ENCODE data around the gene DLGAP1. TPM values are rescaled to one million over a fixed set of nuclear protein-coding genes. Genes with fewer than 3 reads are reported as not detected.

The DLGAP1 gene
- total RNA-seq, 1 experiment from 2014 or later, result 23.2 TPM

DNA sequence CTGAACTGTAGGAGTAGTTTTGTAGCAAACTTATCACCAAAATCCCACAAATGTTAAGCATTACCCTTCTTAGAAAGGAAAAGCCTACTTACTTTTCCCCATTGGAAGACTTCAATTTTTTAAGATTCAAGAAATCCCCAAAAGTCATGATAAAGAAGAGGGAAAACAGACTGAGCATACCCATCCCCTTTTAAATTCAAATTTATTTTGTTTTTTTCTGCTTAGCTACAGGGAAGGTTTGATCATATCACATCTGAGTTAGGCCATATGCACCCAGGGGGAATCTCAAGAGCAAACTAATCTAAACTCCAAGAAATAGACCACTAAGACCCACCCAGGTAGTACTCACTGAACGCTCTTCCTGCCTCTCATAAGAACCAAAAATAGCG is 830.6 kb downstream of the DLGAP1 start:
- H3K79me1 ChIP-seq (ENCODE audit: insufficient read depth, low read depth, low read length, poor library complexity, severe bottlenecking), result no peaks in the 10 kb centered on the region
- no peak overlapping the region for H2AFZ ChIP-seq (ENCODE audit: low read length)
- H4K20me1 ChIP-seq (ENCODE audit: control insufficient read depth, insufficient read depth, insufficient read length), result no peaks in the 10 kb centered on the region
- H3K79me2 ChIP-seq (ENCODE audit: insufficient read depth, low read length), result no peaks in the 10 kb centered on the region
- H3K18ac ChIP-seq (ENCODE audit: insufficient read length, low read depth, low read length), result no peak overlapping the region
- H3K4me2 ChIP-seq (ENCODE audit: insufficient read depth, insufficient read length, low read length), result no peak overlapping the region
- H3K14ac ChIP-seq (ENCODE audit: insufficient read depth, low read length), result no peak overlapping the region
- WGBS (ENCODE audit: extremely low coverage, insufficient read length, low lambda C conversion rate), result no CpG with 5 or more reads among the region's 2 CpGs
- H3K9me3 ChIP-seq (ENCODE audit: control insufficient read depth, low read depth, low read length), result no peaks in the 10 kb centered on the region
- H3K23me2 ChIP-seq (ENCODE audit: insufficient read length, low read depth, low read length, poor library complexity, severe bottlenecking), result no peaks in the 10 kb centered on the region
- no peak overlapping the region for H4K5ac ChIP-seq (ENCODE audit: insufficient read length, low read depth, low read length)
- no peak overlapping the region for H2BK5ac ChIP-seq (ENCODE audit: insufficient read length, low read length)
- peaks cover 3% of the 10 kb centered on the region; the same call in 1 of the 2 replicates for H3K4me1 ChIP-seq (ENCODE audit: insufficient read depth, low read length)
- no peak overlapping the region for H4K8ac ChIP-seq (replicated peaks; ENCODE audit: insufficient read length, low read depth, low read length)
- no peaks in the 10 kb centered on the region for H3K27me3 ChIP-seq (ENCODE audit: insufficient read depth, low read length)
- H3K23ac ChIP-seq (ENCODE audit: insufficient read length, low read depth, low read length), result no peak overlapping the region
- Mint-ChIP-seq H3K27me3 (ENCODE audit: low read depth) (peaks cover 1% of the 10 kb centered on the region; the same call in 1 of the 2 replicates), H3K36me3 (ENCODE audit: insufficient read depth in 1 of 3, low read depth in 3 of 3) (no peaks in the 10 kb centered on the region; a peak in 1 of 7 replicates), H3K4me3 (peak overlapping the region in 1 of 2 experiments; percentile 52; a peak in 1 of 5 replicates), H3K4me1 (peaks cover 24 to 31% of the 10 kb centered on the region in 2 experiments), H3K9me3 (no peaks in the 10 kb centered on the region), H3K27ac (peak overlapping the region; percentile 59 to 95 (median 94); a peak in 6 of 7 replicates)
- no peak overlapping the region for H3K4ac ChIP-seq (ENCODE audit: low read depth, low read length)
- no peak overlapping the region for H3K56ac ChIP-seq (ENCODE audit: insufficient read length, low read depth, low read length)
- H2BK20ac ChIP-seq (ENCODE audit: low read depth, low read length, poor library complexity, severe bottlenecking), result no peak overlapping the region
- TF ChIP-seq, protein P1, sequence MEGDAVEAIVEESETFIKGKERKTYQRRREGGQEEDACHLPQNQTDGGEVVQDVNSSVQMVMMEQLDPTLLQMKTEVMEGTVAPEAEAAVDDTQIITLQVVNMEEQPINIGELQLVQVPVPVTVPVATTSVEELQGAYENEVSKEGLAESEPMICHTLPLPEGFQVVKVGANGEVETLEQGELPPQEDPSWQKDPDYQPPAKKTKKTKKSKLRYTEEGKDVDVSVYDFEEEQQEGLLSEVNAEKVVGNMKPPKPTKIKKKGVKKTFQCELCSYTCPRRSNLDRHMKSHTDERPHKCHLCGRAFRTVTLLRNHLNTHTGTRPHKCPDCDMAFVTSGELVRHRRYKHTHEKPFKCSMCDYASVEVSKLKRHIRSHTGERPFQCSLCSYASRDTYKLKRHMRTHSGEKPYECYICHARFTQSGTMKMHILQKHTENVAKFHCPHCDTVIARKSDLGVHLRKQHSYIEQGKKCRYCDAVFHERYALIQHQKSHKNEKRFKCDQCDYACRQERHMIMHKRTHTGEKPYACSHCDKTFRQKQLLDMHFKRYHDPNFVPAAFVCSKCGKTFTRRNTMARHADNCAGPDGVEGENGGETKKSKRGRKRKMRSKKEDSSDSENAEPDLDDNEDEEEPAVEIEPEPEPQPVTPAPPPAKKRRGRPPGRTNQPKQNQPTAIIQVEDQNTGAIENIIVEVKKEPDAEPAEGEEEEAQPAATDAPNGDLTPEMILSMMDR (conservative IDR thresholded peaks at IDR 0.05), result no peak
- H3K27ac ChIP-seq (ENCODE audit: insufficient read length, low read depth, low read length), result no peak overlapping the region
- H2BK120ac ChIP-seq (ENCODE audit: low read depth, low read length, poor library complexity, severe bottlenecking), result no peak overlapping the region
- no peak overlapping the region for H2BK12ac ChIP-seq (ENCODE audit: insufficient read length, low read depth, low read length)
- no peak overlapping the region for H4K91ac ChIP-seq (ENCODE audit: insufficient read length, low read depth, low read length)
- no peak overlapping the region for H3K9ac ChIP-seq (ENCODE audit: extremely low read depth, insufficient read length, low read length)
- H2AK5ac ChIP-seq (ENCODE audit: insufficient read length, low read length), result no peak overlapping the region
- no peak for DNase-seq
- H2BK15ac ChIP-seq (ENCODE audit: low read depth, low read length), result no peak overlapping the region
- no peak overlapping the region for H3T11ph ChIP-seq (ENCODE audit: low read length)
